Retina (tissue), 1 donor: ENCODE measurements around the gene CD300H.
A peak's percentile ranks its signal among the peaks of the same experiment; 100 is the strongest.

Experiments
- DNase-seq: peaks from one replicate; pipeline ENCODE4 v3.0.0-alpha.2; 2016

Gene CD300H

GRCh38 chr17:74567397-74567796 is at the start of gene CD300H:
Gene CD300H (minus strand): TSS chr17:74567509.
- no peak for DNase-seq

DNA sequence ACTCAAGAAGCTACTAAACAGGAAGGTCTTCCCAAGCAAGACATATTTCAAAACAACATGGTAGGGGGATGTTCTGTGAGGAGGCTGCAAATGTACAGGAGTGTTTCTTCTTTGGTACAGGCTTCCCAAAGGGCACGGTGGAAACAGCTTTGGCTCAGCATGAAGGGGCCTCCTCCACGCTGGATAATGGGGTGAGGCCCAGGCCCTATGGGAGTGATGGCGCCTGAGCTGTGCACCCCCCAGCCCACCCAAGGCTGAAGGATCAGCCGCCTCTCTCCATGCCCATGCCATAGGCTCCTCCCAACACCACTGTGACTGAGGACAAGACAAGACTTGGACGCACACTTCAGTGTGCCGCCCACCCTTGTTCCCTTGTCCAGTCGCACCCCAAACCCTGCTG is 49.4 kb upstream of the CD300H start:
- DNase-seq = no peak

GRCh38 chr17:74612046-74612445 is 44.7 kb upstream of the CD300H start:
- no peak for DNase-seq

- no peak for DNase-seq
Observed at GRCh38 chr17:74610108-74610507, 42.8 kb upstream of the CD300H start.

DNA sequence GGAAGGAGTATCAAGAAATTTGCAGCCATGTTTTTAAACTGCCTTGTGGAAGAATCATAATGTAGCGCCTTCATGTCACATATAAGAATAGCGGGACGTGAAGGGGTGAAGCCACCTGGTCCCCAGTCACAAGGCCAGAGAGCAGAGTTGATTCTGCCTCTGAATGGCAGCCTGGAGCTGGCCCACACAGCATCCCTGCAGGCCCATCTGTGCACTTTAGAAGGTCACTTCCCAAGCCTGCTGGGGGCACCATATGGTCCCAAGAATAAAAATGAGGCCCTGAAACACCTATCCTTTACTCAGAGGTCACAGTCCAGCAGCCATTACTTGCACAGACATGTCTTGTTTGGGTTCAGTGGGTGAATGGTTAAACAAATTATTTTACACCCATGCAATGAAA is 41.2 kb upstream of the CD300H start:
- DNase-seq = no peak

GRCh38 chr17:74607221-74607620 is 39.9 kb upstream of the CD300H start:
- DNase-seq = no peak

DNA sequence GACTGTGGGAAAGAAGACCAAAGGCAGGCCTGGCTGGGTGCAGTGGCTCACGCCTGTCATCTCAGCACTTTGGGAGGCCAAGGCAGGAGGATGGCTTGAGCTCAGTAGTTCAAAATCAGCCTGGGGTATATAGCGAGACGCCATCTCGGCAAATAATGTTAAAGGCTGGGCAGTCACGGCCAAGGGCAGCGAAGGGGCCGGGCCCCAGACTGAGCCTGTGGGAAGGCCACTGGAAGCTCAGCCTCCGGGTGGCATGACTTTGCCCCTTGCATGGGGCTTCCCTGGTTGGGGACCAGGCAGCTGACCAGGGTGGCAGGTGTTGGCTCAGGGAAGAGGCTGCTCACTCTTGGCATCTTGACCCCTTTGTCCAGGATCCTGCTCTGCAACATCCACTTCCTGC is 38.7 kb upstream of the CD300H start:
- DNase-seq = no peak

DNA sequence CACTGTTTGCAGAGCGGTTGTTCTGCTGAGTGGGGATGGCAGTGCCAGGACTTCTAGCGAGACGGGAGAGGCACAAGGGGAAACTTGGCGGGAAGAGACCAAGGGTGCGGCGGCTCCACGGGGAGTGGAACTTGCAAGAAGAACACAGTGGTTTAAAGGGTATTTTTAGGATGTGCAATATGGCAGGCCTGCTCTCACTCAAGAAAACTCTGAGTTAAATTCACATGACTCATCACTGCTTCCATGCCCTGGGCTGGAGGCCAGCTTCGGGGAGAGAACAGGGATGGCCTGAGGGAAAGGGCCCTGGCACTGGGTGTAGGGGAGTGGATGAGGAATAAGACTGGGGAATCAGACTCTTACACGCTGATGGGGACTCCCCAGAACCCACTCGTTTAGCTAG is 38.1 kb upstream of the CD300H start:
- no peak for DNase-seq

DNA sequence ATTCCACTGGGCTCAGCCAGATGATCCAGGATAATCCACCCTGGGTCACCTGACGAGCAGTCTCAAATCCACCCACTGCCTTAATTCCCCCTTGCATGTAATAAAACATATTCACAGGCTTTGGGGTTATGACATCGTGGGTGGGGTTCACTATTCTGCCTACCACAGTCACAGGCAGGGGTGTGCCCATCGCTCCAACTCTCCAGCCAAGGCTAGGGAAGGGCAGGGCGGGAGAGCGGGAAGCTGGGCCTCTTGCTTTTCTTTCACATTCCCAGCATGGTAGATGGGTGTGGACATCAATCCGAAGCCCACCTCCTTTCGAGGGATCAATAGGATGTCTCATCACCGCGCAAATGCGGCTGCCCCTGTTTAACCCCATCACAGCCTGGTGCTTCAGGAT is 37.5 kb upstream of the CD300H start:
- DNase-seq = no peak

DNA sequence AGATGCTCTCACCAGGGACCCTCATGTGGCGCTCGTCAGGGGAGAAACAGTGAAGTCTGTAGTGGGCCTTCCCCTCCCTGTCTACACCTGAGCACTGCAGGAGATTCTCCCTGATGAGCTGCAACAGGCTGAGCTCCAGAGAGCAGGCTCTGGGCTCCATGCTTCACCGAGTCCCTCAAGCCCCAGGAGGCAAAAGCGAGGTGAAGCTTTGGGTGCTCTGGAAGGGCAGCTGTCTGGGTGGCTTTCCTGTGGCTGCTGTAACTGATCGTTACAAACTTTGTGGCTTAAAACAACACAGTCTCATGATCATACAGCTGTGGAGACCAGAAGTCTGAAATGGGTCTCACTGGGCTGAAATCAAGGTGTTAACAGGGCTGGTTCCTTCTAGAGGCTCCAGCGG is 36.9 kb upstream of the CD300H start:
- no peak for DNase-seq

GRCh38 chr17:74603746-74604145 is 36.4 kb upstream of the CD300H start:
- no peak for DNase-seq

- DNase-seq = no peak
Observed at GRCh38 chr17:74603037-74603635, 35.8 kb upstream of the CD300H start.

GRCh38 chr17:74601944-74602572 is 34.7 kb upstream of the CD300H start:
- DNase-seq = peak; percentile 43

GRCh38 chr17:74599448-74599939 is 32.2 kb upstream of the CD300H start:
- DNase-seq = peak; percentile 16

DNA sequence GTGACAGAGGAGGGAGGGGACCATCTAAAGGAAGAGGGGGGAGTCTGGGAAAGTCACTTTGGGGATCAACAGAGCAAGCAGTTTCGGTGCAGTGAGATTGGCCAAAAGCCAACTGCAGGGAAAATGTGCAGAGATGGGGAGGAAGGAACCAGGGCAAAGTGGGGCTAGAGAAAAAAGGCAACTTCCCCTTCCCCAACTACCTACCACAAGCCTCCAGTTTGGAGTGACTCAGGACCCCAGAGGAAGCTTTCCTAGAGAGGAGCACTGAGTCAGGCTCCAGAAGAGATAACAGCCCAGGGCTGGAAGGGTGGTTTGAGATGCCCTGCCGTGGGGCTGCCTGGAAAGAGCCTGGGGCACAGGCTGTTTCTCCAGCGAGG is 31.7 kb upstream of the CD300H start:
- DNase-seq = no peak

DNA sequence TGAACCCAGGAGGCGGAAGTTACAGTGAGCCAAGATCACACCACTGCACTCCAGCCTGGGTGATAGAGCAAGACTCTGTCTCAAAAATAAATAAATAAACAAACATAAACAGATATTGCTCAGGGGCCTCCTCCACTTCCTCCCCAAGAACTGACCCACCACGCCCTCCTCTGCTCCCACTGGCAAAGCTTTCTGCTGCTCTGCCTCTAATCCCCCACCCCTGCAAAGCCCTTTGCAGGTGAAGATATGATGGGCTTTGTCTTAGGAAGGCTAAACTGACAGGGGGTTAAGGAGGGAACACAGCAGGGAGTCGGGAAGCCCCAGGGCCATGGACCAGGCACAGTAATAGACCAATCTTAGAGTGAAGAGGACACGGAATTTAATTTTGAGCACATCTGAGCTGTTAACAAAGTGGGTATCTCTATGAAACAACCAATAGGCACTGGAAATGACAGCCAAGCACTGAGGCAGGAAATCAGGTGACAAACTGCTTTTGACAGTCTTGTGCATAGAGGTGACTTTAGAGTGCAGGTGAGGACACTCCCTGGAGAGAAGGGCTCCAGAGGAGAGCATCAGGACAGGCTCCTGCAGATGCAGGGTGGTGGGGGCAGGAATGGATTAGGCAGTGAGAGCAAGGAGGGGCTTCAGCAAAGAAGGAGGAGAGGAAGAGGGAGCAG is 31.2 kb upstream of the CD300H start:
- DNase-seq = peak; percentile 13

- no peak for DNase-seq
Observed at GRCh38 chr17:74597069-74597790, 29.9 kb upstream of the CD300H start.

DNA sequence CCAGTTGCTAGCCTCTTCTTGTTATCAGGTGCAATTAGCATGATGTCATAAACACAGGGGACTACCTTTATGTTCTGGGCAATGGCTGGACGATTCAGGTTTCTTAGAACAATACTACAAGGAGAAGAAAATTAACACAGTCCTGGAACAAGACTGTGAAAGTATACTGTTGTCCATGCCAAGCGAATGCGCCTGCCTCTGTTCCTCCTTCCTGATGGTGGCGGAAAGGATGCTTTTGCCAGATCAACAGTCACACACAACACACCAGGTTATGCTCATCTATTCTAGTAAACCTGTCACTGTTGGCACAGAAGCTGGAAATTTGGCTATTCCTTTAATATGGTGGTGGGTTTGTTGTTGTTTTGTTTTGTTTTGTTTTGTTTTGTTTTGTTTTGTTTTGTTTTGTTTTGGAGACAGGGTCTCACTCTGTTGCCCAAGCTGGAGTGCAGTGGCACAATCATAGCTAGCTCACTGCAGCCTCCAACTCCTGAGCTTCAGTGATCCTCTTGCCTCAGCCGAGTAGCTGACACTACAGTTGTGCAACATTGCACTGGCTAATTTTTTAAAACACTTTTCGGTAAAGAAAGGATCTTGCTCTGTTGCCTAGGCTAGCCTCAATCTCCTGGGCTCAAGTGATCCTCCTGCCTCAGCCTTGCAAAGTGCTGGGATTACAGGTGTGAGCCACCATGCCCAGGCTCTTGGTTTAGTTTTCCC is 27.9 kb upstream of the CD300H start:
- DNase-seq = no peak

DNA sequence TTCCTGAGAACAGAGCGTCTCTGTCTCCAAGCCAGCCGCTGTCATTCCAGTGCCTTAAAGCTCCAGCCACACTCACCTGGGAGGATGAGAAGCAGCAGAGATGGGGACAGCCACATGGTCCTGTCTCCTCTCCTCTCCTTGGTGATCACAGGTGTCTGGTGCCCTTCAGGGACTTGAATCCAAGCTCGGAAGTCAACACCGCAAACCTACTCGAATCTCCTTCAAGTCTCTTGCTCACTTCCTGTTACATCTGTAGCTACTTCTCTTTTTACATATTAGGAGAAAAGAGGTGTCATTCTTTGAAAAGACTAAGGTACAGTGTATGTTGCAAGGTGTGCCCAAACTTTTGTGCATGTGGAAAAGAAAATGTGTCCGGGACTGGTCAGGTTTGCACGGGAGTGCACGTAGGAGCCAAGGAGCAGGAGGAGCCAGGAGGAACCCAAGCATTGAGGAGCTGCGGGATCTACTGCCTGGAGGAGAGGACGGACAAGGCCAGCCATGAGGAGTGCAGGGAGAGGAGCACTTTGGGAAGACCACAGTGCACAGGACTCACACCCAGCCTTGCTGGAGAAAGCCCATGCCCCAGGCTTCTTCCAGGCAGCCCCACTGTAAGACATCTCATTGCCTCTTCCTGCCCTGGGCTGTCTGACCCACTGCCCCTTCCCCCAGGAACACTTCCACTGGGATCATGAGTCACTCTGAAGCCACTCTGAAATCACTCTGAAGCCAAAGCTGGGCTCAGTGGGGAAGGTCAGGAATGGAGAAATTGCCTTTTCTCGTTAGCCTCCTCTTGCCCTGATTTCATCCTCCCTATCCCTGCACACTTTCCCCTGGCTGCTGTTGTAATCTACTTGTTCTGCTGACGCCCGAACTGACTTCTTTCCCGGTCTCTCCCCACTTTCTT is 25.0 kb upstream of the CD300H start, which contains the start of gene CD300LD:
Gene CD300LD, minus strand, starts transcription at position 197 of the 904 bp plus-strand sequence. Its CDS starts 81 bp downstream, at position 116.
- DNase-seq = no peak

- DNase-seq = no peak
Observed at GRCh38 chr17:74591503-74591902, 24.2 kb upstream of the CD300H start.

DNA sequence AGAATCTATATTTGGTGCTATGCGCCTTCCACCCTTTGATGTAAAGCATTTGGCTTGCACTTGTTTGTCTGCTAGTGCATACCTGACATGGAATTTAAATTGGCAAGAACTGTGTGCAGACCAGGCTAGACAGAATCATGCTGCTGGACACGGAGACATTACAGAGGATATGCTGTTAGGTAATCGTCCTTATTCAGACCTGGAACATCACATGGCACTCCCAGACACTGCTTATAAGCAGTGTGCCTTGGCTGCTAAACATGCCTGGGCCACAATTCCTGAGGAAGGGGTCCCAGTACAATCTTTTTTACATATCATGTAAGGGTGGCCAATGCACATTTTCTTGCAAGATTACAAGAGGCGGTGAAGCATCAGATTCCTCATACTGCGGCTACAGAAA is 18.4 kb upstream of the CD300H start:
- no peak for DNase-seq
